RWPE1 (cell line): ENCODE measurements around the gene ZSWIM6.

ENCODE experiments used
- CTCF ChIA-PET: fragments of 350-600 bp; sonication (Branson Sonifier 250); formaldehyde crosslinking; extraction: SDS; loops from one replicate; lab custom pipeline; 2021; lab: Yijun Ruan, JAX
- POLR2A ChIA-PET: fragments of 400-600 bp; formaldehyde crosslinking; extraction: SDS; loops from one replicate; lab custom pipeline; 2020; ENCODE audit warnings: antibody characterized with exemption; ENCODE audit not compliant: low non-redundant PET; lab: Yijun Ruan, JAX
- DNase-seq: peaks from one replicate; pipeline ENCODE4 v3.0.0; 2012; ENCODE audit warnings: low spot score
- H3K27ac ChIP-seq: fragments of 450-650 bp; 2 replicates; pipeline ENCODE4 v1.5.1; 2017
- CTCF ChIP-seq: fragments of 450-650 bp; conservative IDR thresholded peaks from 2 replicates; pipeline ENCODE4 v1.5.1; 2017; ENCODE audit warnings: low read depth, mild to moderate bottlenecking

Gene ZSWIM6

DNA sequence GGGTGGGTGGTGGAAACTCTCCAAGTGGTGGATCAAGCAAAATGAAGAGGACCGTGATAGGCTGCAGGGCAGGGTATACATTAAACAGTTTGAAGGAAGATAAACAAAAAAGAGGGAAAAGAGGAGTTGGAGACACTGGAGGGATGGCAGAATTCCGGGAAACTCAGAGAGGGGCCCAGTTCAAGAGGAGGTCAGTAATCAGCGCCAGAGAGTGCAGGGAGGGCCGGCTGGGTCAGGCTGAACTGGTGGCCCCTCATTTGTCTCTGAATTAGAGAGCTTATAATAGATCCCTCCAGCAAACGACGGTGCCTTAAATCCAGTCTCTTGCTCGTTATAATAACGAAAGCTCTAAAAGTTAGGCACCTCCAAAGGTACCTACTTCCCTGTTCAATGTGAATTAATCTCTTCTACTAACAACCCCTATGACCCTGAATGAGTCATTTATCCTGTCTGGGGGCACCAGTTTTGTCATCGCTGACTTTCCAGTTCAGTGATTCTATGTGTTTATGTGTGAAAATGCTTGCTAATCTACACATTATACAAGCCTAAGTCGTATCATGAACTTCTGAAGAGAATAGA, 2.4 kb upstream of the ZSWIM6 start:
- DNase-seq, result peak; percentile 53
- peak overlapping the region; percentile 96 for H3K27ac ChIP-seq
- CTCF ChIA-PET, result interaction anchor here (0.7 to 2.6 kb wide), 7 partner anchors 26 to 812 kb away, joined by 3 to 14 read pairs (median 4); no protein-coding TSS in a partner anchor

GRCh38 chr5:61330341-61330844, 1.7 kb upstream of the ZSWIM6 start:
- peak; percentile 68 for DNase-seq
- POLR2A ChIA-PET, result interaction anchor here (0.8 to 1.0 kb wide), 2 partner anchors 16 to 169 kb away, joined by 3 read pairs; no protein-coding TSS in a partner anchor
- H3K27ac ChIP-seq, result peak overlapping the region; percentile 96
- no peak for TF ChIP-seq CTCF
- CTCF ChIA-PET, result interaction anchor here (0.5 to 2.6 kb wide), 11 partner anchors 25 to 811 kb away, joined by 3 to 14 read pairs (median 4); no protein-coding TSS in a partner anchor

More for the DNA sequence above, 2.4 kb upstream of the ZSWIM6 start:
- TF ChIP-seq CTCF, result no peak
- POLR2A ChIA-PET, result interaction anchor here (0.8 kb wide), 1 partner anchor 168 kb away, joined by 3 read pairs; no protein-coding TSS in a partner anchor

DNA sequence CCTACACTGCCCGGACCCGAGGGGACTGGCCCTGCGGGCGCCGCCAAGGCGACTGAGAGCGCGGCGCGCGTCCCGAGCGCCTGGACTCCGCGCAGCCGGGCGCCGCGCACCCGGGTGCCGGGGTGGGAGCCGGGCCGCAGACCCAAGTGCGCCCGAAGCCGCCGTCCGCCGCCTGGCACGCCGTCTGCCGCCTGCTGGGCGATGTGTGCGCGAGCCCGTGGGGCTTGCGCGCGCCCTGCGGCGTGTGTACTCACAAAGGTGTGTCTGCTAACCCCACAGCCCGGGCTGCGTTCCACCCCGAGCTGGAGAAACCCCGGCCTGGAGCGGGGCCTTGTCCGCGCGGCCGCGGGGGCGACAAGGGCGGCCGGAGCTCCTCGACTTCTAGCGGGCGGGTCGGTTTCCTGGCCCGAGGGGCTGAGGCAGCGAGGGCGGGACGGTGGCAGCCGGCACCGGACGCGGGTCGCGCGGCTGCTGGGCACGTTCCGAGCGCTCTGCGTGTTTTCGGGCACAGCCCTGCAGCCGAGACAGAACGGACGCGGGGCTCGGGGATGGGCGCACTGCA, 1.1 kb upstream of the ZSWIM6 start:
- H3K27ac ChIP-seq, result peak overlapping the region; percentile 96
- peak; percentile 80 for DNase-seq
- ChIA-PET CTCF (interaction anchor here (0.5 to 2.6 kb wide), 16 partner anchors 26 to 613 kb away, joined by 3 to 14 read pairs (median 4); no protein-coding TSS in a partner anchor), POLR2A (interaction anchor here (0.8 to 1.0 kb wide), 2 partner anchors 17 to 168 kb away, joined by 3 to 4 read pairs; partner anchors contain the start of gene SMIM15)
- TF ChIP-seq CTCF, result peak; percentile 74

DNA sequence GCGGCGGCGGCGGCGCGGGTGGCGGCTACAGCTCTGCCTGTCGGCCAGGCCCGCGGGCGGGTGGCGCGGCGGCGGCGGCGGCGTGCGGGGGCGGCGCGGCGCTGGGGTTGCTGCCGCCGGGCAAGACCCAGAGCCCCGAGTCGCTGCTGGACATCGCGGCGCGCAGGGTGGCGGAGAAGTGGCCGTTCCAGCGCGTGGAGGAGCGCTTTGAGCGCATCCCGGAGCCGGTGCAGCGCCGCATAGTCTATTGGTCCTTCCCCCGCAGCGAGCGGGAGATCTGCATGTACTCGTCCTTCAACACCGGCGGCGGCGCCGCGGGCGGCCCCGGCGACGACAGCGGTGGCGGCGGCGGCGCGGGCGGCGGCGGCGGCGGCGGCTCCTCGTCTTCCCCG, 296 bp downstream of the ZSWIM6 start:
- CTCF ChIA-PET, result interaction anchor here (0.6 kb wide), 1 partner anchor 150 kb away, joined by 4 read pairs; no protein-coding TSS in a partner anchor
- no peak for TF ChIP-seq CTCF
- POLR2A ChIA-PET, result no interaction called here
- peak overlapping the region; percentile 96 for H3K27ac ChIP-seq
- no peak for DNase-seq

GRCh38 chr5:61332851-61333320, 828 bp downstream of the ZSWIM6 start:
- ChIA-PET POLR2A (interaction anchor here (0.6 kb wide), 1 partner anchor 100 kb away, joined by 3 read pairs; no protein-coding TSS in a partner anchor), CTCF (no interaction called here)
- DNase-seq, result peak; percentile 66
- TF ChIP-seq CTCF, result no peak
- peak overlapping the region; percentile 96 for H3K27ac ChIP-seq

GRCh38 chr5:61333321-61333953, 1.4 kb downstream of the ZSWIM6 start:
- ChIA-PET POLR2A (interaction anchor here (0.6 kb wide), 1 partner anchor 100 kb away, joined by 3 read pairs; no protein-coding TSS in a partner anchor), CTCF (no interaction called here)
- no peak for TF ChIP-seq CTCF
- peak; percentile 28 for DNase-seq
- H3K27ac ChIP-seq, result peak overlapping the region; percentile 96
